Measurements from ENCODE around the gene SUSD6. TPM values are rescaled to one million over a fixed set of nuclear protein-coding genes. Genes with fewer than 3 reads are reported as not detected.

The SUSD6 gene, protein sequence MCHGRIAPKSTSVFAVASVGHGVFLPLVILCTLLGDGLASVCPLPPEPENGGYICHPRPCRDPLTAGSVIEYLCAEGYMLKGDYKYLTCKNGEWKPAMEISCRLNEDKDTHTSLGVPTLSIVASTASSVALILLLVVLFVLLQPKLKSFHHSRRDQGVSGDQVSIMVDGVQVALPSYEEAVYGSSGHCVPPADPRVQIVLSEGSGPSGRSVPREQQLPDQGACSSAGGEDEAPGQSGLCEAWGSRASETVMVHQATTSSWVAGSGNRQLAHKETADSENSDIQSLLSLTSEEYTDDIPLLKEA
- total RNA-seq (2014; rRNA removed; shearing (Covaris generic)) = 0.70 and 1.1 TPM in 2 replicates

DNA sequence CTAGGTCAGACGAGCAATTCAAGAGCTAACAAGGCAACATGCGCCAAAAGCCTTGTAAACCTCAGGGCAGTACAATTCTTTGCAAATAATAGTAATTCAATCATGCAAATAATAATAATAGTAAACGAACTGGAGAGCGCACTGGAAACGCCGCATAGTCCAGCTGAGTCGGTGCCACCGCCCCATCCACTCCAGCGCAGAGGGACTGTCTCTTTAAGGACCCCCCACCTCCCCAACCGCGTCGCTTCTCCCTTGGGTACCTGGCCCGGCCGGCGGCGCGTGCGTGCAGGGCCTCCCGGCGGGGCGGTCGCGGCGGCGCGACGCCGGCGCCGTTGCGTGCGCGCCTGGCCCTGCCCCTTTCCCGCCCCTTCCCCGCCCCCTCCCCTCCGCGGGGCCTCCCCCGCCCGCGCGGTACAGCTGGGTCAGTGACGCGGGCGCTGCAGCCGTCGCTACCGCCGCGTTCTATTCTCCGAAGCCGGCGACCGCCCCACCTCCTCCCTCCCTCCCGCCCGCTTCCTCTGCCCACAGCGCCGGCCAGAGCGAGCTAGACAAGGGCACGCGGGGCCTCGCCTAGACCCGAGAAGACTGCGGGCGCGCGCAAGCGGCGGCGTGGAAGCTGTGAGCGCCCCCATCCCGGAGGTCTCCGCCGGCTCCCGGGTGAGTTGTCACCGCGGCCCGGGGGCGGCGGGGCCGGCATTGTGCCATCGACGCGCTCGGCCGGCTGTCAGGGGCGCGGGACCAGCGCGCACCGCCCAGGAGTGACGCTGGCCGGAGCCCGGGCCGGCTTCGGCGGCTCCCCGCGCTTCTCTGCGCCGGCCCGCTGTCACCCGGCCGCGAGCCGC, at the start of gene SUSD6:
Gene SUSD6 (plus strand): TSS at position 425 of the 842 bp plus-strand sequence. CDS start 46,997 bp downstream, outside the sequence.
- H3K4me3 ChIP-seq (ENCODE audit: insufficient read depth, low read depth, low read length) = peak within 1 kb of the TSS; percentile 71
- H3K27me3 ChIP-seq (ENCODE audit: control insufficient read depth, insufficient read depth, low read length) = peaks cover 3% of the 10 kb centered on the region
- no peaks in the 10 kb centered on the region for H3K36me3 ChIP-seq (replicated peaks; ENCODE audit: control insufficient read depth, insufficient read depth, low read length)
- DNase-seq = peak; percentile 98

DNA sequence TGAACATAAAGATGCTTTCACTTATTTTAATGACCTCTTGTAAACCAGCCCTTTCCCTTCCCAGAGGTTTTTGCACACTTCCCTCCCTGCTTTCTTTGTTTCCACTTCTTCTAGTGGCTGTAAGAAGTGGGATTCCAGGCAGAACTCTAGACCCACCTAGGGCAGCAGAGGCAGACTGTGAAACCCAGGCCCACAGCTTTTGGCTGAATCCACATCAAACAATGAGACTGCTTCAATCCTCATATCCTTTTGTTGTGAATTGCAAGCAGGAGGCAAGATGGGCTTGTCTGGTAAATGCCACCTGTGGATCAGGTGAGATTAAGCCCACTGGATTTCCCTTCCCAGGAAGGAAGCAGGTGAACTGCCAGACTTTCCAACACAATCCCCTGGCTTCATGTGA, 49.5 kb upstream of the SUSD6 start:
- H3K27me3 ChIP-seq (ENCODE audit: control insufficient read depth, insufficient read depth, low read length) = peaks cover 2% of the 10 kb centered on the region; the same call in 1 of the 2 replicates
- no peak overlapping the region for H3K4me3 ChIP-seq (ENCODE audit: insufficient read depth, low read depth, low read length)

DNA sequence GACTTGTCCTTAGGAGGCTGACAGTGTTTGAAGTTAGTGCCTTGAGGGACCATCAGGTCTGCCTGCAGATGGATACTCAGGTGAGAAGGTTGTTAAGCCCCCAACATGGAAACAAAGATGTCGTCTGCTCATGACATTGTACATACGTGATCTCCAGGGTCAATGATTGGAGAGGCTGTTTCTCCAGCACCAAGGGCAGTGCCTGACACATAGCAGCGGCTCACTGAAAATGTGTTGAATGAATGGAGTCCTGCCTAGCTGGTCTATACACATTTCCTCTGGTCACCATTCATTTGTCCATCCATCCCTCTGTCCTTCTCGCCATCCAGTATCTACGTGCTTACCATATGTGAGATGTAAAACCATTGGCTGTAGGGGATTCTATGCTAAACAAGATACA, 43.8 kb upstream of the SUSD6 start:
- no peak overlapping the region for H3K4me3 ChIP-seq (ENCODE audit: insufficient read depth, low read depth, low read length)
- peaks cover 37% of the 10 kb centered on the region for H3K27me3 ChIP-seq (ENCODE audit: control insufficient read depth, insufficient read depth, low read length)
- no peaks in the 10 kb centered on the region for H3K36me3 ChIP-seq (replicated peaks; ENCODE audit: control insufficient read depth, insufficient read depth, low read length)
- no peak for DNase-seq

More for the DNA sequence above, 49.5 kb upstream of the SUSD6 start:
- DNase-seq = no peak
- no peaks in the 10 kb centered on the region for H3K36me3 ChIP-seq (replicated peaks; ENCODE audit: control insufficient read depth, insufficient read depth, low read length)

DNA sequence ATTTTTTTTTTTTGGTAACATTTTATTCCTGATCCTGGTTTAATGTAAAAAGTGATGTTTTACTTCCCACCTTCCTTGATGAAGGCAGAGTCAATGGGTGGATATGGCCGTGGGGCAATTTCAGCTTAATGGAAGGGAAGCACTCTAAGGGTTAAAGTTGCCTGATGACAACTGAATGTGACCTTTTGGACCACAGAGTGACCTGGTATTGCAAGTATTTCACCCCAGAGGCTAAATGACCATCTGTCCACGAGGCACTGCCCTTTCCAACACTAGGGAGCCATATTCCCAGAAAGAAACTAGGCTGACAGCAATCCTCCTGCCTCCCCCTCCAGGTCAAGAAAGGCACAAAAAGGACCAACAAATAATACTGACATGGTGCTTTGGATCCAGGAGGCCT, 41.5 kb upstream of the SUSD6 start:
- Histone ChIP-seq H3K36me3 (replicated peaks; ENCODE audit: control insufficient read depth, insufficient read depth, low read length) (no peaks in the 10 kb centered on the region), H3K27me3 (ENCODE audit: control insufficient read depth, insufficient read depth, low read length) (peaks cover 55% of the 10 kb centered on the region), H3K4me3 (ENCODE audit: insufficient read depth, low read depth, low read length) (no peak overlapping the region)
- DNase-seq = no peak

DNA sequence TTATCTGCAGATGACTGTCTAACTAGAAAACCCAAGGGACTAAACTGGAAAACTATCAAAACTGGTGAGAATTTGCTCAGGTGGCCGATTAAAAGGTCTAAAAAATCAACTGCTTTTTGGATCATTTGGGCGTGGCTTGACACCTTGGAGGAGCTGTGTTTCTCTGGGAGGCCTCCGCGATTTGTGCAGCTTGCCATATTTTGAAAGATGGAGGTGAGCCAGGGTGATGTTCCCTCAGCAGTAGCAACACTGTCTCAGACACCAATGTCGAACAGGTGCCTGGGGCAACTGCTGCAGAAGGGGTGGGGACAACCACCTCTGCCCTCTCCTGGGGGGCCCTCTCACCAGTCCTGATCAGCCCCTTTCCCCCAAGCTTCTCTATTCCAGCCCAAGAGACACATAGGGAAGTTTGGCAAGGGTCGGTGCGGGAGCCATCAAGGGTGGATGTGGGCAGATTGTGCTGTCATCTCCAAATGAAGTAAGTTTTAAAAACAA, 40.5 kb upstream of the SUSD6 start:
- no peak for DNase-seq
- H3K27me3 ChIP-seq (ENCODE audit: control insufficient read depth, insufficient read depth, low read length) = peaks cover 55% of the 10 kb centered on the region

DNA sequence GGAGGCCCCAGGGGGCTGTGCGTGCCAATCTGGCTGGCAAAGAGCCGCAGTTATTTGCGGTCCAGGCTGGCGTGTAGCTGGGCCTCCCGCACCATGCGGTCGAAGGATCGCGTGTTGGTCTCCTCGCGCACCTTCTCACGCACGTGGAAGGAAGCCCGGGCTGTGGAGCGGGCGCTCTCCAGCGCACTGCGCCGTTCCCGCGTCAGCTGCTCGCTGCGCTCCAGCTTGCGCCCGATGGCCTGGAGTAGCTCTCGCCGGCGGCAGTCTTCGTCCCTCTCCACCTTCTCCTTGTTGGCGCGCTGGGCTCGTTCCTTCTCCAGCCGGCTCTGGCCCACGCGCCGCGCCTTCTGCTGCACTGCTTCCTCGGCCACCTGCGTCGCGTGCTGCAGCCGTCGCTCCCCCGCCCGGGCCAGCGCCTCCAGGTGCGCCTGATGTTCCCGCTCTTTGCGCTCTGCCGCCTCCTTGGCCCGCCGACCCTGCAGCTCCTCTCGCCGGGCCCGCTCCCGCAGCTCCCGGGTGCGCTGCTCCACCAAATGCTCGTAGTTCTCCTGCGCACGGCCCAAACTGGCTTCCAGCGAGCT, 39.9 kb upstream of the SUSD6 start:
- H3K36me3 ChIP-seq (replicated peaks; ENCODE audit: control insufficient read depth, insufficient read depth, low read length) = no peaks in the 10 kb centered on the region
- peaks cover 55% of the 10 kb centered on the region for H3K27me3 ChIP-seq (ENCODE audit: control insufficient read depth, insufficient read depth, low read length)
- no peak for DNase-seq
- H3K4me3 ChIP-seq (ENCODE audit: insufficient read depth, low read depth, low read length) = peak overlapping the region; percentile 23

More for the DNA sequence above, 40.5 kb upstream of the SUSD6 start:
- no peak overlapping the region for H3K4me3 ChIP-seq (ENCODE audit: insufficient read depth, low read depth, low read length)
- H3K36me3 ChIP-seq (replicated peaks; ENCODE audit: control insufficient read depth, insufficient read depth, low read length) = no peaks in the 10 kb centered on the region

DNA sequence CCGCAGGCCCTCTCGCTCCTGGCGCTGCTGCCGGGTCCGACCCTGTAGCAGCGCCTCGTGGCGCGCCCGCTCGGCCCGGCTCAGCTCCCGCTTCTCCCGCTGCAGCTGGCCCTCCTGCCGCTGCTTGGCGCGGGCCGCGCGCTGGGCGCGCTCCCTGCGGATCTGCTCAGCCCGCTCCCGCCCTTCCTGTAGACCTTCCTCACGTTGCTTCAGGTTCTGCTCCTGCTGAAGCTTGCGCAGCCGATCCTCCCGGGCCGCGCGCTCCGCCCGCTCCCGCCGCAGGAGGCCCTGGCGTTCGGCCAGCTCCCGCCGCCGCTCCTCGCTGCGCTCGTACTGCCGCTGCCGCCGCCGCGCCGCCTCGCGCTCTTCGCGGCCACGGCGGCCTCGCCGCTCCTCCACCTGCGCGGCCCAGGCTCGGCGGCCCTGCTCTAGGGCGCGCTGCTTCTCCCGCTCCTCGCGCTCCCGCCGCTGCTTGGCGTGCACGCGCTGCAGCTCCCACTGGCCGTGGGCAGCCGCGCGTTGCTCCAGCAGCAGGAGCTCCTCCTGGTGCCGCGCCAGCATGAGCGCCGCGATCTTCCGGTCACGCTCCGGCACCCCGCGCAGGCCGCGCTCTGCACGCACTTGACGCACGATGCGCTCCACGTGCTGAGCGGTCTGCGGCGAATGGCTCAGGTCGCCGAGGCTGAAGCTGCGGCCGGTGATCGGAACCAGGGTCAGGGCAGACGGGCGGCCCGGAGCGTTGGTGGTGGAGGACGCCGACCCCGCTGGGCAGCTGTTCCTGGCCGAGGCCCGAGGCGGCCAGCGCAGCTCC, 39.2 kb upstream of the SUSD6 start:
- peak; percentile 54 for DNase-seq
- Histone ChIP-seq H3K36me3 (replicated peaks; ENCODE audit: control insufficient read depth, insufficient read depth, low read length) (no peaks in the 10 kb centered on the region), H3K27me3 (ENCODE audit: control insufficient read depth, insufficient read depth, low read length) (peaks cover 55% of the 10 kb centered on the region), H3K4me3 (ENCODE audit: insufficient read depth, low read depth, low read length) (peak overlapping the region; percentile 23)

DNA sequence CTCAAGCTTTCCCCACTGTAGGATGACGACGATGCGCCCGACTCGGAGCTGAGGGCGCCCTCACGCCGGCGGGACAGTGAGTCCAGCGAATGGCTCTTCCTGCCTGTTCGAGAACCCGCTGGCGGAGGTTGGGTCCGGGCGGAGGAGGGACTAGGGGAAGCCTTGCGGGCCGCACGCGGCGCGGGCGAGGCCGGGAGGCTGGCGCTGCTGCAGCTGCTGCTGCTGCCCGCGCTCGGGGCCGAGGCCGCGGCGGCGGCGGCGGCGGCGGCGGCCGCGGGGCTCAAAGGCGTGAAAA, 38.6 kb upstream of the SUSD6 start:
- DNase-seq = peak; percentile 52
- no peaks in the 10 kb centered on the region for H3K36me3 ChIP-seq (replicated peaks; ENCODE audit: control insufficient read depth, insufficient read depth, low read length)
- peaks cover 52% of the 10 kb centered on the region for H3K27me3 ChIP-seq (ENCODE audit: control insufficient read depth, insufficient read depth, low read length)
- no peak overlapping the region for H3K4me3 ChIP-seq (ENCODE audit: insufficient read depth, low read depth, low read length)

DNA sequence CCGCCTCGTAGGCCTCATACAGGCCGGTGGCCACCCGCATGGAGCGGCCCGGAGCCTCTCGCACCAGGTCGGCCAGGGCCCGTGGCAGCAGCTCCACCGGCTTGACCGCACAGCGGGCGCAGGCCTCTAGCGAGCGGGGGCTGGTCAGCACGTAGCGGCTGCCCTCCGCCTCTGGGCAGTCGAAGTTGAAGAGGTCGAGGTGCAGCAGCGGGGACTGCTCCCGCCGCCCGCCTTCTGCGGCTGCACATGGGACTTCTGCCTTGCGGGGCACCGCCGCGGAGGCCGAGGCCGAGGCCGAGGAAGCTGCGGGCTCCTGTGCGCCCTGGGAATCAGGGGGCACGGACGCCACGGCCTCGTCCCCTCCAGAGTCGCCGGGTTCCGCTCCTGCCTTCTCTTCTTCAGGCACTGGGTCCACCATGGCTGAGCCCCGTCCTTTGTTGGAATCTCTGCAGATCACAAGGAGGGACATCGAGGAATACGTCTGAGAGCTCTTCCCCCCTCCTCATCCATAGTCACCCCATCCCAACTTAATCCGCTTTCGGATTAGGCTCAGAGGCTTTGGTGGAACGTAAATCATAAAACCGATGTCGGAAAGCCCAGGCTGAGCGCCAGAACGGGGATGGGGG, 38.1 kb upstream of the SUSD6 start:
- H3K27me3 ChIP-seq (ENCODE audit: control insufficient read depth, insufficient read depth, low read length) = peaks cover 52% of the 10 kb centered on the region
- peak; percentile 56 for DNase-seq
- H3K4me3 ChIP-seq (ENCODE audit: insufficient read depth, low read depth, low read length) = no peak overlapping the region
- no peaks in the 10 kb centered on the region for H3K36me3 ChIP-seq (replicated peaks; ENCODE audit: control insufficient read depth, insufficient read depth, low read length)

DNA sequence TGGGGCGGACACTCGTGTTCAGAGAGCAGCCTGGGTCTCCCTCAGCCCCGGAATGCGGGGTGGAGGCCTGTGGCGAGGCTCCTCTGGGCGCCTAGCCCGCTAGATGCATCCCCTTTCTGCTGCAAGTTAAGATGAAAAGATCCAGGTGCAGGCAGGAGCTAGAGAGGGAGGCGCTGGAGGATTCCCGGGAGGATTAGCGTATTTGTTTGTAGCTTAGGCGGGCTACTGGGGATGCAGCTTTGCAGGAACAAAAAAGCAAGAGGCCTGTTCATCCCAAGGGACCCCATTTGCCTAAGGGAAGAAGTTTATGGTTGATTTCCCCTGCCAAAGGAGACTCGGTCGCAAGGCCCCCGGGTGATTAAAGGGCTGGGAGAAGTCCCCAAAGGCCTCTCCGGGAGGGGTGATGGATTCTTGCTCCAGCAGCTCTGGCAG, 37.5 kb upstream of the SUSD6 start:
- peak; percentile 90 for DNase-seq
- Histone ChIP-seq H3K36me3 (replicated peaks; ENCODE audit: control insufficient read depth, insufficient read depth, low read length) (no peaks in the 10 kb centered on the region), H3K27me3 (ENCODE audit: control insufficient read depth, insufficient read depth, low read length) (peaks cover 52% of the 10 kb centered on the region), H3K4me3 (ENCODE audit: insufficient read depth, low read depth, low read length) (peak overlapping the region; percentile 42; the same call in 1 of the 2 replicates)

DNA sequence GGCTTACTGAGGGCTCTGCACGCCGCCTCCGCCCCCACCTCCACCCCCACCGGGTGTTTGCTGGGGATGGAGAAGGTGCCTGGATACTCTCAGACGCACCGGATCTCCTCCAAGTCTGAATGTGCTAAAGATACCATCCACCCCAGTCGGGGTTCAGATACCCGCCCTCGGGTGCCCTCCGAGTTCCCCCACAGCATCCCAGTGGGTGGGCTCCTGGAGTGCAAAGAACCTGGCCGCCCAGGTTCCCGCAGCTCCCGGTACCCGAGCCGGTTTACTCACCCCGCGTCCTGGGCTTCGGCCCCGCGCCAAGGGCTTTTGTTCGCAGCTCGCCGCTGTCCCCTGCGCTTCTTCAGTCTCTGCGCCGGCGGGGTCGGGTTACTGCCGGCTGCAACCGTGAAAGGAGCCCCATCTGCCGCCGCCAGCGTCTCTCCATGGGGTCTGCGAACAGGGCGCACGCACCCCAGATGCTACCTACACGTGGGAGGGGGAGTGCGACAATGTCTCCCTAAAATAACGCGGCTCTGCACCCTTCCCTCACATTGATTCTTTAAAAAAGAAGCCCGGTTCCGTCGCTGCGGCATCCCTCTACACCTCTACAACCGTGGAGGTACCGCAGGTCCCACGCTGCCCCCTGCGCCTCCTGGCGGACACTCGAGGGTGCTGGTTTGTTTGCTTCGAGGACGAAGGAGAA, 37.0 kb upstream of the SUSD6 start, which contains the start of gene CCDC177:
Gene CCDC177 (minus strand): TSS at position 609 of the 691 bp plus-strand sequence. CDS start 1,249 bp downstream, outside the sequence.
- Histone ChIP-seq H3K27me3 (ENCODE audit: control insufficient read depth, insufficient read depth, low read length) (peaks cover 49% of the 10 kb centered on the region), H3K36me3 (replicated peaks; ENCODE audit: control insufficient read depth, insufficient read depth, low read length) (no peaks in the 10 kb centered on the region), H3K4me3 (ENCODE audit: insufficient read depth, low read depth, low read length) (peak within 1 kb of the TSS; percentile 42)
- peak; percentile 91 for DNase-seq

DNA sequence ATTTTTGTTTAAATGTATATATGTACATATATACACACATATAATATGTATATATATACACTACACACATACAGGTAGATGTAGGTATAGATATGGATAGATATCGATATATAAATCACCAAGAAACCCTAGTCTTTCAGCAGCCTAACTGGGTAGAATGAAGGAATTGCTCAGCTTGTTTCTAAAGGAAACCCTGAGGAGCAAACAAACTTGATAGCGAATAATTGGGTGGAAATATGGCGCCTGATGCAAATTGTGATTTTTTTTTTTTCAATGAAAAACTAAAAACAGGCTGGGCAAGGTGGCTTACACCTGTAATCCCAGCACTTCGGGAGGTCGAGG, 36.5 kb upstream of the SUSD6 start:
- no peak for DNase-seq
- Histone ChIP-seq H3K36me3 (replicated peaks; ENCODE audit: control insufficient read depth, insufficient read depth, low read length) (no peaks in the 10 kb centered on the region), H3K4me3 (ENCODE audit: insufficient read depth, low read depth, low read length) (no peak overlapping the region), H3K27me3 (ENCODE audit: control insufficient read depth, insufficient read depth, low read length) (peaks cover 45% of the 10 kb centered on the region)

DNA sequence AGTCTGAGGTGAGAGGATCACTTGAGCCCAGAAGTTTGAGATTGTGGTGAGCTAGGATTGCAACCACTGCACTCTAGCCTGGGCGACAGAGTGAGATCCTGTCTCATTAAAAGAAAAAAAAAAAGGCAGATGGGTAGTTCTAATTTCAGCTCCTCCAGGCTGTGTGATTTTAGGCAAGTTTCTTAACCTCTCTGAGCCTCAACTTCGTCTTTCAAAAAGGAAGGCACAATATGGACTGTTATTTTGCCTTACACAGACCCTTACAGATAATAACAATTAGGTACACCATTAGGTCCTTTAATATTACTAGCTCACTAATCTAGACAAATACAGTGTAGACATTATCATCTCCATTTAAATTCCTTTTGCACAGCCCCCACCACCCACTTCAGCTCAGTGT, 31.9 kb upstream of the SUSD6 start:
- no peak for DNase-seq
- Histone ChIP-seq H3K27me3 (ENCODE audit: control insufficient read depth, insufficient read depth, low read length) (peaks cover 2% of the 10 kb centered on the region), H3K4me3 (ENCODE audit: insufficient read depth, low read depth, low read length) (no peak overlapping the region), H3K36me3 (replicated peaks; ENCODE audit: control insufficient read depth, insufficient read depth, low read length) (no peaks in the 10 kb centered on the region)
